ENCODE measurements around the gene DRAM1.

Gene DRAM1

GRCh38 chr12:101941306-101942249 is 64.2 kb downstream of the DRAM1 start:
- DNase-seq (ENCODE audit: low read depth in 2 of 2) = no peak

GRCh38 chr12:101942250-101942605 is 64.8 kb downstream of the DRAM1 start:
- no peak for DNase-seq (ENCODE audit: low read depth in 2 of 2)

GRCh38 chr12:101945369-101946232 is 68.2 kb downstream of the DRAM1 start:
- no peak for DNase-seq (ENCODE audit: low read depth in 2 of 2)

GRCh38 chr12:101946233-101946611 is 68.8 kb downstream of the DRAM1 start:
- DNase-seq (ENCODE audit: low read depth in 2 of 2) = no peak

- DNase-seq (ENCODE audit: low read depth in 2 of 2) = no peak
Observed at GRCh38 chr12:101947316-101947715, 69.9 kb downstream of the DRAM1 start.

- DNase-seq (ENCODE audit: low read depth in 2 of 2) = no peak
Observed at GRCh38 chr12:101948365-101948764, 71.0 kb downstream of the DRAM1 start.

- DNase-seq (ENCODE audit: low read depth in 2 of 2) = no peak
Observed at GRCh38 chr12:101951002-101951670, 73.8 kb downstream of the DRAM1 start.

- no peak for DNase-seq (ENCODE audit: low read depth in 2 of 2)
Observed at GRCh38 chr12:101954113-101954512, 76.7 kb downstream of the DRAM1 start.

GRCh38 chr12:101954676-101955075 is 77.3 kb downstream of the DRAM1 start:
- no peak for DNase-seq (ENCODE audit: low read depth in 2 of 2)

- DNase-seq (ENCODE audit: low read depth in 2 of 2) = no peak
Observed at GRCh38 chr12:101957252-101957959, 80.0 kb downstream of the DRAM1 start.

GRCh38 chr12:101959607-101960006 is 82.2 kb downstream of the DRAM1 start:
- no peak for DNase-seq (ENCODE audit: low read depth in 2 of 2)

GRCh38 chr12:101962486-101962885 is 85.1 kb downstream of the DRAM1 start:
- no peak for DNase-seq (ENCODE audit: low read depth in 2 of 2)

GRCh38 chr12:101963697-101964096 is 86.3 kb downstream of the DRAM1 start:
- no peak for DNase-seq (ENCODE audit: low read depth in 2 of 2)

- no peak for DNase-seq (ENCODE audit: low read depth in 2 of 2)
Observed at GRCh38 chr12:101966496-101966895, 89.1 kb downstream of the DRAM1 start.

- no peak for DNase-seq (ENCODE audit: low read depth in 2 of 2)
Observed at GRCh38 chr12:101967506-101967905, 90.1 kb downstream of the DRAM1 start.

- DNase-seq (ENCODE audit: low read depth in 2 of 2) = no peak
Observed at GRCh38 chr12:101968770-101969169, 91.4 kb downstream of the DRAM1 start.
